GM21390 (cell line): ENCODE data around the gene DENND2D.

Experiments used
- ATAC-seq: cut with Tn5 transposase; IDR thresholded peaks from one replicate; pipeline ENCODE4 v1.9.1; 2021; ENCODE audit not compliant: unreplicated experiment

DENND2D gene

GRCh38 chr1:111199881-111200801, at the start of gene DENND2D:
DENND2D (minus strand) TSS chr1:111200646; CDS start chr1:111200459, 187 bp downstream.
- ATAC-seq: no peak

- ATAC-seq: no peak
Measured at GRCh38 chr1:111249960-111250359, 49.5 kb upstream of the DENND2D start.

GRCh38 chr1:111247125-111247838, 46.8 kb upstream of the DENND2D start:
- ATAC-seq: no peak

- no peak for ATAC-seq
Measured at GRCh38 chr1:111242805-111243523, 42.5 kb upstream of the DENND2D start.

- no peak for ATAC-seq
Measured at GRCh38 chr1:111241797-111242196, 41.4 kb upstream of the DENND2D start.

GRCh38 chr1:111238056-111238795, 37.8 kb upstream of the DENND2D start:
- ATAC-seq: no peak

GRCh38 chr1:111236806-111237205, 36.4 kb upstream of the DENND2D start:
- ATAC-seq: no peak

GRCh38 chr1:111236379-111236778, 35.9 kb upstream of the DENND2D start:
- no peak for ATAC-seq

GRCh38 chr1:111234866-111235265, 34.4 kb upstream of the DENND2D start:
- ATAC-seq: no peak

GRCh38 chr1:111234258-111234657, 33.8 kb upstream of the DENND2D start:
- ATAC-seq: no peak

- ATAC-seq: no peak
Measured at GRCh38 chr1:111232134-111232533, 31.7 kb upstream of the DENND2D start.

- ATAC-seq: no peak
Measured at GRCh38 chr1:111228748-111229126, 28.3 kb upstream of the DENND2D start.

GRCh38 chr1:111227851-111228747, 27.7 kb upstream of the DENND2D start:
- ATAC-seq: no peak

- no peak for ATAC-seq
Measured at GRCh38 chr1:111227434-111227833, 27.0 kb upstream of the DENND2D start, which contains the start of gene CHI3L2. CHI3L2 (plus strand) TSS chr1:111227713; CDS start chr1:111227730, 17 bp downstream.

- ATAC-seq: no peak
Measured at GRCh38 chr1:111225717-111226400, 25.4 kb upstream of the DENND2D start.

GRCh38 chr1:111225091-111225490, 24.6 kb upstream of the DENND2D start:
- ATAC-seq: no peak

- ATAC-seq: no peak
Measured at GRCh38 chr1:111223126-111223685, 22.8 kb upstream of the DENND2D start.

- ATAC-seq: no peak
Measured at GRCh38 chr1:111222308-111223125, 22.1 kb upstream of the DENND2D start.
